Erythroblast (primary cell): ENCODE data around the gene SLCO2B1.

Experiments used
- GATA1 ChIP-seq: IDR thresholded peaks from 2 replicates; pipeline ENCODE4 v1.6.1; 2011; ENCODE audit warnings: low read depth, mild to moderate bottlenecking, control low read depth, low read length, moderate library complexity
- POLR2A ChIP-seq: IDR thresholded peaks from 2 replicates; pipeline ENCODE4 v1.6.1; 2011; ENCODE audit warnings: mild to moderate bottlenecking, low read length

- TF ChIP-seq POLR2A (no peak), GATA1 (no peak)
These were observed 79.7 kb downstream of the SLCO2B1 start for GRCh38 chr11:75230621-75231020.
